ENCODE data around the gene WNT3A.

The WNT3A gene

DNA sequence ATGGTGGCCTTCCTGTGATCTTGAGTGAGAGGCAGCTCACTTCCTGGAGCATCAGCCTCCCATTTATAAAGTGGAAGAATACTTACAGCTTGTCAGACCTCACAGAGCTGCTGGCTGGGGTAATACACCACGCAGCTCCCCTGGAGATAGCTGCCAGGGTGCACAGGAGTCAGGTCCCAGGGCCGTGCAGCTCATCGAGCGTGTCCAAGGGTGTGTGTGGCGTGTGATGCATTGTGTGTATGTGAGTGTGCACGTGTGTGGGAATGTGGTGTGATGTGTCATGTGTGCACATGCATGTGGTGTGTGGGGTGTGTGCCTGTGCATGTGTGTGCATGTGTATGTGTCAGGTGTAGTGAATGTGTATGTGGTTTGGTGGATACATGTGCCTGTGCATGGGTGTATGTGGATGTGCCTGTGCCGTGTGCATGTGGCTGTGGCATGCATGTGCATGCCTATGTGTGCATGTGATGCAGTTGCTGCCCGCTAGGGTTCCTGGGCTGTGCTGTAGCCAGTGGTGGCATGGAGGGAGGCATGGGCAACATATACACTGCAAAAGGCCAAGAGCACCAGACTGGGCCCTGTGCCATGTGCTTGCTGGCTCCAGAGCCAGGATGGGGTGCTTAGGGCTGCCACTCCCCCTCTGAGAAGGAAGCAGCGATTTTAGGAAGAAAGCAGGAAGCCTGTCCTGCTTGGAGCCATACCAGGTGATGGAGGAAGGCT lies 24.6 kb downstream of the WNT3A start:
- no peak for DNase-seq
- no peaks in the 10 kb centered on the region; the same call in 1 of the 2 replicates for H3K27me3 ChIP-seq
- H3K4me3 ChIP-seq (ENCODE audit: low read depth, low read length) = no peak overlapping the region
- TF ChIP-seq, protein P1, sequence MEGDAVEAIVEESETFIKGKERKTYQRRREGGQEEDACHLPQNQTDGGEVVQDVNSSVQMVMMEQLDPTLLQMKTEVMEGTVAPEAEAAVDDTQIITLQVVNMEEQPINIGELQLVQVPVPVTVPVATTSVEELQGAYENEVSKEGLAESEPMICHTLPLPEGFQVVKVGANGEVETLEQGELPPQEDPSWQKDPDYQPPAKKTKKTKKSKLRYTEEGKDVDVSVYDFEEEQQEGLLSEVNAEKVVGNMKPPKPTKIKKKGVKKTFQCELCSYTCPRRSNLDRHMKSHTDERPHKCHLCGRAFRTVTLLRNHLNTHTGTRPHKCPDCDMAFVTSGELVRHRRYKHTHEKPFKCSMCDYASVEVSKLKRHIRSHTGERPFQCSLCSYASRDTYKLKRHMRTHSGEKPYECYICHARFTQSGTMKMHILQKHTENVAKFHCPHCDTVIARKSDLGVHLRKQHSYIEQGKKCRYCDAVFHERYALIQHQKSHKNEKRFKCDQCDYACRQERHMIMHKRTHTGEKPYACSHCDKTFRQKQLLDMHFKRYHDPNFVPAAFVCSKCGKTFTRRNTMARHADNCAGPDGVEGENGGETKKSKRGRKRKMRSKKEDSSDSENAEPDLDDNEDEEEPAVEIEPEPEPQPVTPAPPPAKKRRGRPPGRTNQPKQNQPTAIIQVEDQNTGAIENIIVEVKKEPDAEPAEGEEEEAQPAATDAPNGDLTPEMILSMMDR (IDR thresholded peaks at IDR 0.05; ENCODE audit: low read depth, low read length) = no peak
- no peaks in the 10 kb centered on the region for H3K9me3 ChIP-seq
- no peaks in the 10 kb centered on the region for H3K4me1 ChIP-seq
- H3K36me3 ChIP-seq = no peaks in the 10 kb centered on the region

DNA sequence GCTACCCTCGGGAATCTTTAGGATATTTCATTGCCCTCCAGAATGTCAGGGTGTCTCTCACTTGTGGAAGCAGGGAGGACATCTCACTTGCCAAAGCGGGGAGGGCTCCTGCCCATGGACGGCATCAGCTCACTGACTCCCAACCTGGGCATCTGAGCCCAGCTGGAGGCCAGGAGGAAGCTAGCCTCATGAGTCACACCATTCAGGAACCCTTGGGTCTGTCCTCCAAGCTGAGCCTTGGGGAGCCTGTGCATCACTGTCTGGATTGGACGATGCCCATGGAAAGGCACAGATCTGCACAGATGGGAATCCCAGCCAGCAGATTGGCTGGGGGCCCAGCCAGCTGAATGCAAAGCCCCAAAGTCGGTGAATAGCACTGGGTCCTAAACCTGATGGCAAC lies 25.2 kb downstream of the WNT3A start:
- TF ChIP-seq, protein P1 (IDR thresholded peaks at IDR 0.05; ENCODE audit: low read depth, low read length) = no peak
- H3K4me3 ChIP-seq (ENCODE audit: low read depth, low read length) = no peak overlapping the region
- H3K4me1 ChIP-seq = no peaks in the 10 kb centered on the region
- no peaks in the 10 kb centered on the region for H3K36me3 ChIP-seq
- no peaks in the 10 kb centered on the region for H3K9me3 ChIP-seq
- H3K27me3 ChIP-seq = no peaks in the 10 kb centered on the region; the same call in 1 of the 2 replicates
- no peak for DNase-seq

DNA sequence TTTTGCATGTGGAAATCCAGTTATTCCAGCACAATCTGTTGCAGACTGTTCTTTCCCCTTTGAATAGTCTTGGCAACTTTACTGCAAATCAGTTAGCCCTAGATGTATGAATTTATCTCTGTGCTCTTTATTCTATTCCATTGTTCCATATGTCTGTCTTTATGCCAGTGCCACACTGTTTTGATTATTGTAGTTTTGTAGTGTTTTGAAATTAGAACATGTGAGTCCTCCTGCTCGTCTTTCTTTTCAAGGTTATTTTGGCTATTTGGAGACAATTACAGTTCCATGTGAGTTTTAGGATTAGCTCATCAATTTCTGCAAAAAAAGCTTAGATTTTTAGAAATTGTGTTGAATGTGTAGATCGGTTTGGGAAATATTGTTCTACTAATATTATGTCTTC lies 26.6 kb downstream of the WNT3A start:
- H3K27me3 ChIP-seq = no peaks in the 10 kb centered on the region
- H3K4me3 ChIP-seq (ENCODE audit: low read depth, low read length) = no peak overlapping the region
- DNase-seq = no peak
- TF ChIP-seq, protein P1 (IDR thresholded peaks at IDR 0.05; ENCODE audit: low read depth, low read length) = no peak
- H3K4me1 ChIP-seq = no peaks in the 10 kb centered on the region
- no peaks in the 10 kb centered on the region for H3K36me3 ChIP-seq
- H3K9me3 ChIP-seq = no peaks in the 10 kb centered on the region

DNA sequence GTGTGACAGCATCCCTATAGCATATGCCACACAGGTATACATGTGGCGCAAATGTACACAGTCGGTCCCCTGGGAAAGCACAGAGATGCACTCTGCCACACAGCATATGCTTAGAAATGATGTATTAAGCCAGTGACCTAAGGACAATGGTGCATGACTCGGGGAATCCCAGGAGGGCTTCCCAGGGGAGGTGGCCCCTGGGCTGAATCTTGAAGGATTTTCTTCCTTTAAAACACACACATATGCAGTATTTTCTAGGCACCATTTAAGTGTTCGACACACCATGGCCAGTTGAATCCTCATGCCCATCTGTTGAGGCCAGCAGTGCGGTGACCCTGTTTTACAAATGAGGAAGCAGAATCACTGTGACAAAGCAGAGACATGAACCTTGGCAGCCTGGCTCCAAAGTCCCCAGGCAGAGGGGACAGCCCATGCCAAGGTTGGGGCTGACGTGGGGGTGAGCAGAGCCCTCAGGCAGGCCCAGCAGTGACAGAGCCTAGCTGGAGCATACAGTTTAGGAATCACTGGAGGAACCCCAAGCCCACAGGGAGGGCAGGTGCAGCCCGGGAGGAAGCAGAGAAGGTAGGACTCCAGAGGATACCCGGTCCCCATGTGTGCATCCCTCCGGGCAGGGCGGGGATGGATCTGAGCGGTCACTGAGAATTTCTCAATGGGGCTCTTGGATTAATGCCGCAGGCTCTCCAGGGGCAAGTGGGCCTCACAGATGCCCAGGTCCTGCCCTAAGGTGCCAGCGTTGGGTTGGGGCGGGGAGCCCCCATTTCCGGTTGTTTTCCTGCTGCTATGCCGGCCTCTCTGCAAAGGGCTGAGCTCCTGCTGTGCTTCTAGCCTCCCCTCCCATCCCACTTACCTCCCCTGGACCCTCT lies 28.4 kb downstream of the WNT3A start:
- Histone ChIP-seq H3K4me3 (ENCODE audit: low read depth, low read length) (no peak overlapping the region), H3K9me3 (no peaks in the 10 kb centered on the region), H3K36me3 (no peaks in the 10 kb centered on the region), H3K27me3 (no peaks in the 10 kb centered on the region), H3K4me1 (no peaks in the 10 kb centered on the region)
- TF ChIP-seq, protein P1 (IDR thresholded peaks at IDR 0.05; ENCODE audit: low read depth, low read length) = no peak
- DNase-seq = no peak

DNA sequence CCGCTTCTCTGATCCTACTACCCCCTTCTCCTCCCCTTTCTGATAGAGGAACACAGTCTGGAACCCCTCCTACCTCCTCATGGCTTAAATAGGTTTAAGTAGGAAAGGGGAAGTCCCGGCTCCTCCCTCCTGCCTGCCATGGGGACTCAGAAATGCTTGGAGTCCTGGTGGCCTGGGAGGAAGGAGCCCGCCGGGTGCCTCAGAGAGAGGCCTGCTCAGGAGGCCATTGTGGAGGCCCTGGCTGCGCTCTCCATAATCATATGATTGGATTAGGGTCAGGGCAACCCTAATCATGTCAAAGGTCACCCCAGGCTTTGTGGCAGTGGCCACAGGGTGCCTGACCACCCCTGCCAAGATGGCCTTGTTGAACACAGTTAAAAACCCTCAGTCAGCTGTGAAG lies 29.0 kb downstream of the WNT3A start:
- H3K4me3 ChIP-seq (ENCODE audit: low read depth, low read length) = no peak overlapping the region
- H3K9me3 ChIP-seq = no peaks in the 10 kb centered on the region
- no peak for DNase-seq
- no peaks in the 10 kb centered on the region for H3K36me3 ChIP-seq
- TF ChIP-seq, protein P1 (IDR thresholded peaks at IDR 0.05; ENCODE audit: low read depth, low read length) = no peak
- H3K4me1 ChIP-seq = no peaks in the 10 kb centered on the region
- no peaks in the 10 kb centered on the region for H3K27me3 ChIP-seq
